HL-60 (cell line): Measurements from ENCODE around the gene SLC22A16.

Source experiments
- DNase-seq, 2 experiments: peaks; one replicate each; pipeline ENCODE4 v3.0.0-alpha.2; 2010 to 2020; ENCODE audit warnings: low read depth in 1 of 2, low spot score in 1 of 2
- H3K27ac ChIP-seq: fragments of 250-450 bp; sonication (Bioruptor Pico); replicated peaks from 2 replicates; pipeline ENCODE4 v1.5.1; 2020; ENCODE audit warnings: mild to moderate bottlenecking, moderate library complexity
- H3K27me3 ChIP-seq: fragments of 250-450 bp; sonication (Bioruptor Pico); 2 replicates; pipeline ENCODE4 v1.5.1; 2021; ENCODE audit warnings: mild to moderate bottlenecking, moderate library complexity; ENCODE audit not compliant: insufficient read depth, poor library complexity, severe bottlenecking
- H3K4me3 ChIP-seq: replicated peaks from 2 replicates; pipeline ENCODE4 v1.5.1; 2011; ENCODE audit warnings: mild to moderate bottlenecking, control low read depth, low read length; ENCODE audit not compliant: insufficient read depth
- CTCF ChIP-seq: IDR thresholded peaks from one replicate; pipeline ENCODE4 v1.5.1; 2011; ENCODE audit warnings: low read length, control low read depth, inconsistent platforms; ENCODE audit not compliant: insufficient read depth
- GABPA ChIP-seq: IDR thresholded peaks from 2 replicates; pipeline ENCODE4 v1.6.1; 2012; ENCODE audit warnings: low read depth
- POLR2AphosphoS5 ChIP-seq: IDR thresholded peaks from 2 replicates; pipeline ENCODE4 v1.6.1; 2012; ENCODE audit warnings: low read depth
- SPI1 ChIP-seq: IDR thresholded peaks from 2 replicates; pipeline ENCODE4 v1.6.1; 2012; ENCODE audit warnings: low read depth, mild to moderate bottlenecking, borderline replicate concordance
- TF ChIP-seq, protein P1 (sequence below): IDR thresholded peaks from 2 replicates; pipeline ENCODE4 v1.6.1; 2012; ENCODE audit warnings: low read depth; ENCODE audit not compliant: insufficient replicate concordance

SLC22A16 gene

DNA sequence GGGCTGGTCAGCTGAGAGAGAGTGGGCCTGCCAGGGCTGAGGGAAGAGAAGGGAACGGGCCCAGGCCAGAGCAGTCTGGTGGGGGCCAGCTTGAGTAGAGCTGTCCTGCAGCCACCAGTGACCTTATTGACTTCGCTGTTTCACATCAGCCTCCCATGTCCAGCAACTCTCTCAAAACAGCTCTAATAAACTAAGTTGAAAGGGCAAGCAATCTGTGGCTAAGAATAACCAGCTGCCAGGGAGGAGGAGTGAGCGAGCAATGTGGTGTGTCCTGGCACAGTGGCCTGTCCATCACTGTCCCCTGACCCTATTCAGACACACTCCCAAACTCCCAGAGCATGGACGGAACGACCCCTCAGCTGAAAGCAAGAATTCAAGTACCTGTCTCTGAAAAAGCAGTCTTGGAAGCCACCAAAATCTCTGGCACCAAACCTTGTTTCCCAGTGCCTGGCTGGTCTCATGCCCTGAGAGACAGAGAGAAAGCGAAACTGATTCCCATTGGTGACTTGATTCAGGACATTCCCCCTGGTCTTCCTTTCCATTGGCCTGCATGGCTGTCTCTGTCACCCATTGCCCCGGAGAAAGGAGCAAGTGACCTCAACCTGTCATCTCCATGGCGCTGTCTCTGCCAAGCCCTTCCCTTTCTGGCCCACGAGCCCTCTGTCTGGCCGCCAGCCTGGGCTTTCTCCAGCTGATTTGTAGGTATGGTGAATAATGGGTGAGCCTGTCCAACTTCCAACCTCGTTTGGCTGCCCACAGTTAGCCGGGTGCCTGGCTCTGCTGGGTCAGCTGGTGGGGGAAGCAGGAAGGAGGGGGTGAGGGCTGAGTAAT, 61.1 kb downstream of the SLC22A16 start, which contains the start of gene DDO:
Gene DDO (minus strand): TSS at position 490 of the 831 bp plus-strand sequence. CDS start 2,113 bp downstream, outside the sequence.
- Histone ChIP-seq H3K27ac (no peak within 1 kb of the TSS), H3K4me3 (no peak within 1 kb of the TSS), H3K27me3 (no peaks in the 10 kb centered on the region)
- TF ChIP-seq CTCF (no peak), GABPA (no peak), POLR2AphosphoS5 (no peak)
- DNase-seq, result no peak

DNA sequence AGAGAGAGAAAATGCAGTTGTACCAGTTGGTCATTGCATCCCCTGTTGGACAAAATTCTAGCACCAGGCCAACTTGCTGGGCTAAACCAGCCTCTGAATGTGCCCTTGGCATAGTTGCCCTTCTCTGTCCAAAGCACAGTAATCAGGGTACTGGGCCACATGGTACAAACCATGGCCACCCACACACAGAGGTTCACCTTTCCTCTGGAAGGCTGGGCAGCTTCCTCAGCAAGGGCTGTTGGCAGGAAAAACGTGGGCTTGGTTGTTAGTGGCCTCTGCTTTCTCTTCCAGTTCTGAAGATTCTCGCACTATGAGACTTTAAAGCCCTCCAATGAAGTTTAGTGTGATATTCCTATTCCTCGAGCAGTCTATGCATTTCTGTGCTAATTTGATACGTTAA, 61.7 kb downstream of the SLC22A16 start:
- Histone ChIP-seq H3K27ac (no peak overlapping the region), H3K27me3 (no peaks in the 10 kb centered on the region), H3K4me3 (no peak overlapping the region)
- TF ChIP-seq GABPA, result no peak
- TF ChIP-seq, protein P1, sequence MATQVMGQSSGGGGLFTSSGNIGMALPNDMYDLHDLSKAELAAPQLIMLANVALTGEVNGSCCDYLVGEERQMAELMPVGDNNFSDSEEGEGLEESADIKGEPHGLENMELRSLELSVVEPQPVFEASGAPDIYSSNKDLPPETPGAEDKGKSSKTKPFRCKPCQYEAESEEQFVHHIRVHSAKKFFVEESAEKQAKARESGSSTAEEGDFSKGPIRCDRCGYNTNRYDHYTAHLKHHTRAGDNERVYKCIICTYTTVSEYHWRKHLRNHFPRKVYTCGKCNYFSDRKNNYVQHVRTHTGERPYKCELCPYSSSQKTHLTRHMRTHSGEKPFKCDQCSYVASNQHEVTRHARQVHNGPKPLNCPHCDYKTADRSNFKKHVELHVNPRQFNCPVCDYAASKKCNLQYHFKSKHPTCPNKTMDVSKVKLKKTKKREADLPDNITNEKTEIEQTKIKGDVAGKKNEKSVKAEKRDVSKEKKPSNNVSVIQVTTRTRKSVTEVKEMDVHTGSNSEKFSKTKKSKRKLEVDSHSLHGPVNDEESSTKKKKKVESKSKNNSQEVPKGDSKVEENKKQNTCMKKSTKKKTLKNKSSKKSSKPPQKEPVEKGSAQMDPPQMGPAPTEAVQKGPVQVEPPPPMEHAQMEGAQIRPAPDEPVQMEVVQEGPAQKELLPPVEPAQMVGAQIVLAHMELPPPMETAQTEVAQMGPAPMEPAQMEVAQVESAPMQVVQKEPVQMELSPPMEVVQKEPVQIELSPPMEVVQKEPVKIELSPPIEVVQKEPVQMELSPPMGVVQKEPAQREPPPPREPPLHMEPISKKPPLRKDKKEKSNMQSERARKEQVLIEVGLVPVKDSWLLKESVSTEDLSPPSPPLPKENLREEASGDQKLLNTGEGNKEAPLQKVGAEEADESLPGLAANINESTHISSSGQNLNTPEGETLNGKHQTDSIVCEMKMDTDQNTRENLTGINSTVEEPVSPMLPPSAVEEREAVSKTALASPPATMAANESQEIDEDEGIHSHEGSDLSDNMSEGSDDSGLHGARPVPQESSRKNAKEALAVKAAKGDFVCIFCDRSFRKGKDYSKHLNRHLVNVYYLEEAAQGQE, result no peak
- no peak for DNase-seq

DNA sequence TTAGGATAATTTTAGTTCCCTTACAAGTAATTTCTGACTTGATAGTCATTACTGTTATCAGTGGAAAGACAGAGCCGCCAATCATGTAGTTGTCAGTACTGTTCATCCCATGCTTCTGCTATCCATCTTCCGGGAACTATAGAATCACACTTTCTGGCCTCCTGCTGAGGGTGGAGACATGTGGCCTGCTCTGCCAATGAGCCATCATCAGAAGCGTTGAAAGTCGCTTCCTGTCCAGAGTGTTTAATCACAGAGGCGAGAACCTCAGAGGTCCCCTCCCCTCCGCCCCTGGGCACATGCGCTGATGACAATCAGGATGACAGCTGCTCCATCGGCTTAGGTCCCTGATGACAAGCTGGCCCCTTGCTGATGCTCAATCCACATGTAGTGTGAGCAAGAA, 64.1 kb downstream of the SLC22A16 start:
- Histone ChIP-seq H3K4me3 (no peak overlapping the region), H3K27ac (no peak overlapping the region), H3K27me3 (no peaks in the 10 kb centered on the region)
- no peak for DNase-seq
- no peak for TF ChIP-seq CTCF
- TF ChIP-seq, protein P1, result no peak
- no peak for TF ChIP-seq POLR2AphosphoS5
- no peak for TF ChIP-seq SPI1
- no peak for TF ChIP-seq GABPA

DNA sequence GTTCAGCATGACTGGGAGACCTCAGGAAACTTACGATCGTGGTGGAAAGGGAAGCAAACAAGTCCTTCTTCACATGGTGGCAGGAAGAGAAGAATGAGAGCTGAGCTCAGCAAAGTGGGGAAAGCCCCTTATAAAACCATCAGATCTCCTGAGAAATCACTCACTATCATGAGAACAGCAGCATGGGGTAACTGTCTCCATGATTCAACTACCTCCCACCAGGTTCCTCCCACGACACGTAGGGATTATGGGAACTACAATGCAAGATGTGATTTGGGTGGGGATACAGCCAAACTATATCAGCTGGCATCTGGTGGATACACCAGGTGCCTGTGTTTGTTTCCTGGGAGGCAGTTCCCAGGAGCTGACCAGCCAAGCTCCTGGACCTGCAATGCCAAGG, 65.9 kb downstream of the SLC22A16 start:
- DNase-seq, result no peak
- TF ChIP-seq GABPA (no peak), SPI1 (no peak), CTCF (no peak), POLR2AphosphoS5 (no peak)
- TF ChIP-seq, protein P1, result no peak
- no peak overlapping the region for H3K27ac ChIP-seq
- no peak overlapping the region for H3K4me3 ChIP-seq
- H3K27me3 ChIP-seq, result no peaks in the 10 kb centered on the region
